Type B pancreatic cell (in vitro differentiated cells): ENCODE measurements around the gene ADGRL3. TPM values are rescaled to one million over a fixed set of nuclear protein-coding genes. Genes with fewer than 3 reads are reported as not detected.

Experiments
- DNase-seq: peaks from one replicate; pipeline ENCODE4 v3.0.0; 2021; ENCODE audit warnings: mixed read lengths; ENCODE audit not compliant: unreplicated experiment; ENCODE audit errors: extremely low spot score
- H3K27ac Mint-ChIP-seq: 2 replicates; pipeline ENCODE4 v1.8.0; 2021; ENCODE audit warnings: mild to moderate bottlenecking, mixed read lengths
- H3K27me3 Mint-ChIP-seq: 2 replicates; pipeline ENCODE4 v1.8.0; 2021; ENCODE audit warnings: mixed read lengths
- H3K36me3 Mint-ChIP-seq: 2 replicates; pipeline ENCODE4 v1.8.0; 2021; ENCODE audit warnings: mixed read lengths
- H3K4me1 Mint-ChIP-seq: one replicate; pipeline ENCODE4 v1.8.0; 2021; ENCODE audit warnings: mixed read lengths; ENCODE audit not compliant: unreplicated experiment
- H3K4me3 Mint-ChIP-seq: 2 replicates; pipeline ENCODE4 v1.8.0; 2021; ENCODE audit warnings: mild to moderate bottlenecking, mixed read lengths
- H3K9me3 Mint-ChIP-seq: 2 replicates; pipeline ENCODE4 v1.8.0; 2021; ENCODE audit warnings: mixed read lengths
- total RNA-seq: library from RNA; stranded (reverse); gene quantifications from 2 replicates; pipeline ENCODE4 v1.2.1, GENCODE V29; 2021; ENCODE audit warnings: low replicate concordance
- TF ChIP-seq, protein P1 (sequence below): fragments of 200-600 bp; sonication (generic); conservative IDR thresholded peaks from 2 replicates; pipeline ENCODE4 v1.5.0; 2021; ENCODE audit warnings: antibody characterized with exemption, mild to moderate bottlenecking

ADGRL3 gene
- total RNA-seq, 1 donor from 2014 or later = 53.5 TPM

DNA sequence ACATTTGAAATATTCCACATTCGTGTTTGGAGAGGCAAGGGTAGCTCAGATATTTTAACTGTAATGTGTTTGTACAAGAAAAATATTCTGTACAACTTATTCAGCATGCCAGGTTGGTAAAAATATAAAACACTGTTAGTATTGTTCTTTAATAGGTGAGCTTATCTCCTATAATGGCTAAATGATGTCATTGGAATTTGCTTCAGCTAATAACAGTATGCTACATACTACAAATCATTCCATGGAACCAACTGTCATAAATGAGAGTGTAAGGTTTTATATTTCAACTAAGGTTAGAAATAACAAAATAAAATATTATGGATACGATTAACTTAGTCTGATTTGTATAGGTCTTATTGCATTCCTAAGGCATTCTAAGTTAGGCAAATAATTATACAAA lies 206.6 kb downstream of the ADGRL3 start:
- Mint-ChIP-seq H3K4me3 (no peak overlapping the region), H3K36me3 (no peaks in the 10 kb centered on the region), H3K27me3 (no peaks in the 10 kb centered on the region), H3K4me1 (peaks cover 11% of the 10 kb centered on the region), H3K9me3 (no peaks in the 10 kb centered on the region), H3K27ac (no peak overlapping the region)
- no peak for DNase-seq
- TF ChIP-seq, protein P1, sequence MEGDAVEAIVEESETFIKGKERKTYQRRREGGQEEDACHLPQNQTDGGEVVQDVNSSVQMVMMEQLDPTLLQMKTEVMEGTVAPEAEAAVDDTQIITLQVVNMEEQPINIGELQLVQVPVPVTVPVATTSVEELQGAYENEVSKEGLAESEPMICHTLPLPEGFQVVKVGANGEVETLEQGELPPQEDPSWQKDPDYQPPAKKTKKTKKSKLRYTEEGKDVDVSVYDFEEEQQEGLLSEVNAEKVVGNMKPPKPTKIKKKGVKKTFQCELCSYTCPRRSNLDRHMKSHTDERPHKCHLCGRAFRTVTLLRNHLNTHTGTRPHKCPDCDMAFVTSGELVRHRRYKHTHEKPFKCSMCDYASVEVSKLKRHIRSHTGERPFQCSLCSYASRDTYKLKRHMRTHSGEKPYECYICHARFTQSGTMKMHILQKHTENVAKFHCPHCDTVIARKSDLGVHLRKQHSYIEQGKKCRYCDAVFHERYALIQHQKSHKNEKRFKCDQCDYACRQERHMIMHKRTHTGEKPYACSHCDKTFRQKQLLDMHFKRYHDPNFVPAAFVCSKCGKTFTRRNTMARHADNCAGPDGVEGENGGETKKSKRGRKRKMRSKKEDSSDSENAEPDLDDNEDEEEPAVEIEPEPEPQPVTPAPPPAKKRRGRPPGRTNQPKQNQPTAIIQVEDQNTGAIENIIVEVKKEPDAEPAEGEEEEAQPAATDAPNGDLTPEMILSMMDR = no peak

DNA sequence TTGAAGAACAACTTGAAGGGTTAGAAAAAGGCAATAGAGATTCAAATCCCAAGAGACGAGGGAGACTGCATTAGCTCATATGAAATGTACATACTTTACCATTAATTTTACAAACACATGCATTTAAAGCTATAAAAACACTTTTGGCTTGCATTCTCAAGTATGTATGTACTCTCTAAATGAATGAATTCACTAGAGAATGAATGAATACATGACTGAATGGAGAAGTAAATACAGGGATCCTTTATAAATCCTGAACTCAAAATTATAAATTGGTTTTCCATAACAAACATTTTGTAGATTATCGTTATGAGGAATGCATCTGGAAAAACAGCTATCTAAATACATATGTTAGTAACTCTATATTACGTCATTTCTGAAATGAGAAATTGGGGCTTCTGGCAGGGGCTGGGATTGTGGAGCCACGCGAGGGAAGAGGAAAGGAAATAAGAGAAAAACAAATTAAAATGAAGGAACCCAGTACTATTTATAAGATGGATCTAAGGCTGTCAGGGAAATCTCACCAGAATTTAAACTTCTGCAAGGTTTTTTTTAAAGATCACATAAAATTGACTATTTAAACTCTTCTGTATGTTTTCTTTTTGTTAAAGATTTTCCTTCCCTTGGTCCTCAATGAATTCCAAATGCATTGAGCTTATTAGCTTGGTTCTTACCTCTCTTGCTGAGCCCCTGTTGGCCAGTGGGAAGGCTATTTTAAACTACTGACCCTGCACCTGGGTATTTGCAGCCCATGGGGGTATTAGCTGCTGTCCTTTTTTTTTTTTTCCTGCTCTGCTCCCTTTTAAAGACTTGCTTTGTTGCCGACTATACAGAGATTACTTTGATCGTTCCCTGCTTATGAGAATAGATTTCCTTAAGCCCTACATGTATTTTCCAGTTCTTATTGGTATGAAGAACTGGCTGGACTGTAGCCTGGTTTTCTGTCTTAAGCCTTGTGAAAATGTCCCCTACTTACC lies 207.8 kb downstream of the ADGRL3 start:
- no peaks in the 10 kb centered on the region for H3K36me3 Mint-ChIP-seq
- peaks cover 11% of the 10 kb centered on the region for H3K4me1 Mint-ChIP-seq
- no peak overlapping the region for H3K4me3 Mint-ChIP-seq
- TF ChIP-seq, protein P1 = no peak
- DNase-seq = no peak
- H3K9me3 Mint-ChIP-seq = no peaks in the 10 kb centered on the region
- no peak overlapping the region for H3K27ac Mint-ChIP-seq
- H3K27me3 Mint-ChIP-seq = no peaks in the 10 kb centered on the region

DNA sequence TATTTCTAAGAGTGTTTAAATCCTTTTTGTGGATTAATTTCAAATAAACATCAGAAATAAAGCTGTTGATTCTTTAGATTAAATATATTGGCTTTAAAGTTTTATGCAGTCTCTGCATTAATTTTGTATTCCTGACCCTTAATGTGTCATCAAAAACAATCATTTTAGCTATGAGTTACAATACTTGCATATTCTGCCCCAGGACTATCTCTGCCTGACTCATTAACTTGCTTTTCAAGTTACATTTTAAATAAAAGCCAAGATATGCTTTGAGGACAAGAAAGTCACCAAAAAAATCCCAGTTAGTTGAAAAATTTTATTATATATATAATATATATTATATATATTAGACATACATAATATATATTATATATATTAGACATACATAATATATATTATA lies 208.7 kb downstream of the ADGRL3 start:
- no peaks in the 10 kb centered on the region for H3K9me3 Mint-ChIP-seq
- TF ChIP-seq, protein P1 = no peak

DNA sequence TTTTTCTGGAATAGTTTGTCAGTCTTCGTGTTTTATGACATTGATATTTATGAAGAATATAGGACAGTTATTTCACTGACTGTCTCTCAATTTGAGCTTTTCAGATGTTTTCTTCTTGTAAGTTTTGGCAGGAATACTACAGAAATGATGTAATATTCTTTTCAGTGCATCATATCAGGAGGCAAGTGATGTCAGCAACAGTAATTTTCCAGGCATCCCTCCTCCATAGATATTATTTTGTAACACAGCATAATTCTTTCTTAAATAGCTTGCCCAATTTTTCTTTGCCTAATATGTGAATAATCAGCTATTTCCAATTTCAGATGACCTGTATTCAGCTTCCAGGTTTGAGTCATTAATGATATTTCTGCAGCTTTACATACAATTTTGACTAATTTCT lies 211.1 kb downstream of the ADGRL3 start:
- H3K27me3 Mint-ChIP-seq = no peaks in the 10 kb centered on the region

More for the DNA sequence above, 208.7 kb downstream of the ADGRL3 start:
- no peak for DNase-seq
- peaks cover 11% of the 10 kb centered on the region for H3K4me1 Mint-ChIP-seq
- H3K27ac Mint-ChIP-seq = no peak overlapping the region
- H3K36me3 Mint-ChIP-seq = no peaks in the 10 kb centered on the region
- H3K27me3 Mint-ChIP-seq = no peaks in the 10 kb centered on the region
- no peak overlapping the region for H3K4me3 Mint-ChIP-seq

DNA sequence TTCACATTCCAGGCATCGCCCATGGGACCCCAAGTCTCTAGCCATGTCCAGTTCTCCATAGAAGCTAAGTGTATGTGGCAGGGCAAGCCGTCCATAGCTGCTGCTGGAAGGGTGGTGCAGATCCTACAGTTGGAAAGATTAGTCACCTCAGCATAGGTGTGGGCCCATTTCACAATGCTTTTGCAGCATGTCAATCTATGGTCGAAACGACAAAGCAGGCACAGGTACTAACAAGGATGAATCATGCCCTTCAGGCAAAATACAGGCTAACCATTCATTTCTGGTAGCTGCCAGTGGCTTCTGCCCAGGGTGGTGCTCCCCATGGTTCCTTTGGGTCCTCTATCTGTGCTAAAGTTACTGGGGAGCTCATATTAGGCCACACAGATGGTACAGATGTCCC lies 225.2 kb downstream of the ADGRL3 start:
- no peaks in the 10 kb centered on the region for H3K27me3 Mint-ChIP-seq
- H3K27ac Mint-ChIP-seq = no peak overlapping the region

More for the DNA sequence above, 211.1 kb downstream of the ADGRL3 start:
- no peak for DNase-seq
- peaks cover 7% of the 10 kb centered on the region for H3K4me1 Mint-ChIP-seq
- H3K9me3 Mint-ChIP-seq = no peaks in the 10 kb centered on the region
- H3K36me3 Mint-ChIP-seq = no peaks in the 10 kb centered on the region
- TF ChIP-seq, protein P1 = no peak
- H3K4me3 Mint-ChIP-seq = no peak overlapping the region
- no peak overlapping the region for H3K27ac Mint-ChIP-seq

More for the DNA sequence above, 225.2 kb downstream of the ADGRL3 start:
- H3K9me3 Mint-ChIP-seq = peaks cover 6% of the 10 kb centered on the region
- no peaks in the 10 kb centered on the region for H3K4me1 Mint-ChIP-seq
- H3K36me3 Mint-ChIP-seq = no peaks in the 10 kb centered on the region
- DNase-seq = no peak
- H3K4me3 Mint-ChIP-seq = no peak overlapping the region
- TF ChIP-seq, protein P1 = no peak
